NCI-H187 treated with DMSO at 0.1 percent for 48 hours (cell line): Measurements from ENCODE around the gene BTF3L4.
"Not testable (repeated sequence)": the region's sequence is repeated elsewhere in the genome, so short reads cannot be mapped to it uniquely, and the experiment has no call there.

ENCODE experiments used
- DNase-seq: peaks from one replicate; lab custom pipeline; 2025; lab: John Stamatoyannopoulos, UW

BTF3L4 gene

DNA sequence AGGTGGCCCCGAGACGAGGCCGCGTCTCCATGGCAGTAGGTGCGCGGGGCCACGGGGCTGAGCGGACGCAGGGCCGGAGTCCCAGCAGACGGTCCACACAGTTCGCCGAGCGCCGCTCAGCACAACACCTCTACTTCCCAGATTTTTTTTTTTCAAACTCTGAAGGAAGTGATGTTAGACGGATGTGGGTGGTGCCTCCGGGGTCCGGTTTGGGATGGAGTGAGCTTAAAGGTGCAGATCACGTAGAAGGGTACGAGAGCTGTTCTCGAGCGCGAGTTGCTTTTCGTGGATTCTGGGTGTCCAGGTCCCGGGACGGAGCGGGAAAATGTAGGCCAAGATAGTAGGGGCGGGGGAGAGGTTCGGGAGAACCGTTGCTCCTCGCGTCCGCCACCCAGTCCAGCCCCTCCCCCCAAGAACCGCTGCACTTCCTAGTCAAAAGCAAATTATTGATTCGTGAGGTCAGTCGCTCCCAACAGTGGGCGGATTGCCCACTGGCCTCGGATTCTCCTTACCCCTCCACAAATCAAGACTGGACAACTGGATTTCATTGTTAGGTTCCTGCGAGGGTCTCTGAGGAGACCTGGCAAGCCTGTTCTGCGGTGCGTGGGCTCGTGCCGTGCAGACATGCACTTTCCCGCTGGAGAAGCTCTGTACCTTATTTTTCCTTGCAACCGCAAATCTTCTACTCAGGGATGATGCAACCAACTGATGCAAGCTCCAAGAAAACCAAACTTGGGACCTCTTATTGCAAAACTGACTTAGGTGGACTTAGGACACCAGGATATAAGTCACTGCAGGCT is 829 bp upstream of the BTF3L4 start, which contains the start of gene TXNDC12:
Gene TXNDC12 (minus strand): TSS at position 126 of the 800 bp plus-strand sequence. CDS start 95 bp downstream, at position 31.
- DNase-seq, result peak; percentile 61

DNA sequence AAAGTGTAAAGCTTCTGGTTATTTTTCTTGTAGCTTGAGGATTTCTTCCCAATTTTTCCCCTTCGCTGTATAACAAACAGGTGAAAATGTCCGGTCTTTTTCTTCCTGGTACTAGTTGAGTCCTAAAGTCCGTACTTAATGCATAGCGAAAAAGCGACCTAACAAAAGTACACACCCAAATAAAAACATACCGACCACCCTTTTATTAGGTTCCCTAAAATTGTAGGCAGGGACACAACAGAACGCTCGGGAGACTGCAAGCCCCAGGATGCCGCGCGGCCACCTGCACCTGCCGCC is 281 bp upstream of the BTF3L4 start:
- no peak for DNase-seq

DNA sequence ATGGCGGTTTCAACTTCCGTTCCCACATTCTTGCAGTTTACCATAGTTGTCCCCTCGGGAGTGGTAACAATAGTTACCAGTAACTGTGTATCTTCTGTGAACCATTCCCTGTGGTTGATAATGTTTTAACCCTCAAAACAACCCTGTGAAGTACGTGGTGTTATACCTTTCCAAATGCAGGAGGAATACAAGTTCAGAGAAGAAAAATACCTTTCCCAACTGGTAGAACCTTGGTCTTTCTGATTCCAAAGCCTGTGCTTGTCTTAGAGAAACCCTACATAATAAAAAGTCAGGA is 789 bp downstream of the BTF3L4 start:
- no peak for DNase-seq

DNA sequence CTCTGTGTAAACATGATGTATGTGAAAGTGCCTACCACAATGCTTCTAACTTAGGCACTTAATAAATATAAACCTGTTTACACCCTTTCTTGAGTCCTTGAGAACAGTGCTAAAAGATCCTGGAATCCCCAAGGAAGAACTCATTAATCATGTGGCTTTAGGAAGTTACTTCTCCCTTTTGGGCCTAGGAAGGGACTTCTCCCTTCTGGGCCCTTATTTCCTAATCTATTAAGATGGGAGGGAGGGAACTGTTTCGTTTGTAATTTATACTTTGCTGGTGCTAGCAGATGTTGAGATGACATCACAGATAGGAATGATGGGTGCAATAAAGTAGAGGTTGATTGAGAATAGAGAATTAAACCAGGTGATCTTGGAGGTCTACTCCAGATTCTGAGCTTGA is 1.2 kb downstream of the BTF3L4 start:
- no peak for DNase-seq

DNA sequence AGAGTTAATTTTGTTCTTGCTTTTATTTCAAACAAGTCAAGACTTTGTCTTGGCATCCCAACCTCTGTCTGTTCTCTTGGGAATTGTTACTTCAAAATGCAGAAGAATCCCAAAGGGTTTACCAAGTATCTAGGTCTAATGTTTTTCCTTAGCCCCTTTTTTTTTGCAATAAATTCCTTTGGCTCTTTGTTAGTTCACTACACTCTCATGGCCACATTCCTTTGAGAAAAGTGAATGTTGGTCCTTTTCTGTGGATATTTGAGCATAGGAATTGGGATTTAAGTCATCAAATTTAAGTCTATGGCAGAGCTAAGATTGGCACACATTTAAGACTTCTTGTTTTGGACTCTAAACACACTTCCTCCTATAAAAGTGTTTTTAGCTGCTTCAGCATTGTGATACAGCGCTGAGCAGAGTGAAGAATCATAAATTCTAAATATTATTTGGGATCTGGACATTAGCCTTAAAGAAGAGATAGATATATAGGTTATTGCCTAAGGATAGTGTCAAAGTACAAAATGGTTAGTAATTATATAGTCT is 1.9 kb downstream of the BTF3L4 start:
- no peak for DNase-seq

DNA sequence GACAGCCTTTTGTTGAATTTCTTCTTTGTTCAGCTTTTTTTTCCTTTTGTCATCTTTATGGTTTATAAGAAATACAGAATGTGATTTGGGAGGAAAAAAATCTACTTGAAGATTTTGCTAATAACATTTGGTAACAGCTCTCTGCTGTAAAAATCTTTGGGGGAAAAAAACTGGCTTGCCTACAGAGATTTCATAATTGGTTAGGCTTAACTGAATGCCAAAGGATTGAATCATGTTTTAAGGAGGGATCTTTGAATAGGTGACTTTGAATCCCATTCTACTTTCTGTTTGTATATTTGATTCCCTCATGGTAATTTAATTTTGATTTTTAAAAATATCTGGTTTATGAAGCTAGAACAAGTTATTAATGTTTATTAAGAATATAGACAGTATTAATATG is 3.2 kb downstream of the BTF3L4 start:
- no peak for DNase-seq

DNA sequence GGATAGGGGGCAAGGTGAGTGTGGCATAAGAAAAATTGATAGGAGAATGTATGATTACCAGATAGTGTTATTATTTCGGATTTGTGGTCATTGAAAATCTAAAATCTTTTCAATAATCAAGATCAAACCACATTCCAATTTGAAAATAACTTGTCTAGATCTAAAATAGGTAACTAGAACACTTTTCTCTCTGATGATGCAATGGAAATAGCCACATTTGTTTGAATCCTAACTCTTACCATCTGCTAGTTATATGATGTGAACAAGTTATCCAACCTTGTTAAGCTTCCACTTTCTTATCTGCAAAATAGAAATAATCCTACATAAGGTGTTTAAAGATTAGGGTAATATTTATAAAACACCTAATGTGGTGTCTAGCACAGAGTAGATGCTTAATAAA is 3.8 kb downstream of the BTF3L4 start:
- no peak for DNase-seq

DNA sequence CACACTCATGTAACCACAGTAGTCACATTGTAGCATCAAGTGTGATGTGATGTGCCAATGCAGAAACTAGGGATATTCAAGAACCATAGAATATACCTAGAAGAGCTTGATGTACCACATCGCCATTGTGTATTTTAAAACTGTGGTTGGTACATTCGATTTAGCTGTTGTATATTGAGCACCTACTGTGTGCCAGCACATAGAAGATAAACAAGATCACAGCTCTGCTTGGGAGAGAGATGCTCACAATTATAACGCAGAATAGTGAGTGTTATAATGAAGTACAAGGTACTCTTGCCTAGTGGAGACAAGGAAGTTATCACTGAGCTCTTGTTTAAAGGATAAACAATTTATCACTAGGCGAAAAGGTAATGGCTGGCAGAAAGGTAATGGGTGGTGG is 4.7 kb downstream of the BTF3L4 start:
- no peak for DNase-seq

DNA sequence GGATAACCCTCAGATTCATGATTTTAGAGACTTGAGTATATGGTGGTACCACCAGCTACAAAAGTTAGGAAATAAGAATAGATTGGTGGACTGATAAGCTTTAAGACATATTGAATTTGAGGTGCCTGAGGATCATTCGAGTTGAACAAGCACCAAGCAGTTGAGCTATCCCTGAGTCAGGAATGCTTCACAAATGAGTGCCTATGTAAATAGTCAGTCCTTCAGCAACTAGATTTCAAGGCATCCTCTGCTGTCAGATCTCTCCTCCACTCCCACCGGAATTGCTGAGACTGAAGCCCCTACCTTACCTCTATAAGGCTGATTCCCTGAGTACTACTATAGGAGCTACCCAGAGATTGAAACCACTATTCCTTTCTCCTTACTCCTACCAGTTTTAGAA is 7.1 kb downstream of the BTF3L4 start:
- no peak for DNase-seq

DNA sequence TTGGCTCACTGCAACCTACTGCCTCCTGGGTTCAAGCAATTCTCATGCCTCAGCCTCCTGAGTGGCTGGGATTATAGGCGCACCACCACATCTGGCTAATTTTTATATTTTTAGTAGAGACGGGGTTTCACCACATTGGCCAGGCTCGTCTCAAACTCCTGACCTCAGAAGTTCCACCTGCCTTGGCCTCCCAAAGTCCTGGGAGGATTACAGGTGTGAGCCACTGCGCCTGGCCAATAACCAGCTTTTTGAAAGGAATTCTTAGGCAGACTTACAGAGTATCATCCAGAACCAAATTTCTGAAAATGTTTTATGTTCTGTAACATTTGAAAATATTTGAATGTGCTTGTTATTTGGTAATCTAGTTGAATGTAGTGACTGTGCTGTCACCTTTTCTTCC is 14.6 kb downstream of the BTF3L4 start:
- DNase-seq, result no peak

DNA sequence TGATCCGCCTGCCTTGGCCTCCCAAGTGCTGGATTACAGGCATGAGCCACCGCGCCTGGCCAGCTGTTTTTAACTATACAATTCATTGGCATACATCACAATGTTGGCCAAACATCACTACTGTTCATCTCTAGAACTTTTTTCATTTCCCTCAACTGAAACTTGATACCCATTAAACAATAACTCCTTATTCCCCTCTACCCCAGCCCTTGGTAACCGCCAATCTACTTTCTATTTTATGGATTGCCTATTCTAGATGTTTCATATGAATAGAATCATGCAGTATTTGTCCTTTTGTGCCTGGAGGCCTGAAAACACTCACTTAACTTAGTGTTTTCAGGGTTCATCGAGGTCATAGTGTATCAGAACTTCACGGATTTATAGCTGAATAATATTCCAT is 16.2 kb downstream of the BTF3L4 start:
- DNase-seq, result no peak

DNA sequence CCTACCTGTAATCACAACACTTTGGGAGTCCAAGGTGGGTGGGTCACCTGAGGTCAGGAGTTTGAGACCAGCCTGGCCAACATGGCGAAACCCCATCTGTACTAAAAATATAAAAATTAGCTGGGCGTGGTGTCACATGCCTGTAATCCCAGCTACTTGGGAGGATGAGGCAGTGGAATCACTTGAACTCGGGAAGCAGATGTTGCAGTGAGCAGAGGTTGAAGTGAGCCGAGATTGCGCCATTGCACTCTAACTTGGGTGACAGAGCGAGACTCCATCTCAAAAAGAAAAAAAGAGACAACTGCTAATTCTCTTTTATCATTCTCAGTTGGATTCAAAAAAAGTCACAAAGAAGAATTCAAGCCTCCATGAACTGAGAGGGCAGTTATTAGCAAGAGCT is 21.2 kb downstream of the BTF3L4 start:
- DNase-seq, result not testable (repeated sequence)

DNA sequence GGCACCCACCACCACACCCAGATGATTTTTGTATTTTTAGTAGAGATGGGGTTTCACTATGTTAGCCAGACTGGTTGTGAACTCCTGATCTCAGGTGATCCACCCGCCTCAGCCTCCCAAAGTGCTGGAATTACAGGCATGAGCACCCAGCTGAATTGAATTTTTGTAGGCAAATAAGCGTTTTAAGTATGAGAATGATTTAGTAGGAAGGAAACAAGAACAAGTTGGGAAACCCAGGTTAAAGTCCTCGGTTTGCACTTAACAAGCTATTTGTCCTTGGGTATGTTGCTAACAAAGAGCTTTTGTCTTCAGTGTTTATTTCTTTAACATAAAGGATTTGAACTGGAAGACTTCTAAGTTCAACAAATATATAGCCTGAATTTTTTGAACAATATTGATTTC is 23.9 kb downstream of the BTF3L4 start:
- DNase-seq, result no peak

DNA sequence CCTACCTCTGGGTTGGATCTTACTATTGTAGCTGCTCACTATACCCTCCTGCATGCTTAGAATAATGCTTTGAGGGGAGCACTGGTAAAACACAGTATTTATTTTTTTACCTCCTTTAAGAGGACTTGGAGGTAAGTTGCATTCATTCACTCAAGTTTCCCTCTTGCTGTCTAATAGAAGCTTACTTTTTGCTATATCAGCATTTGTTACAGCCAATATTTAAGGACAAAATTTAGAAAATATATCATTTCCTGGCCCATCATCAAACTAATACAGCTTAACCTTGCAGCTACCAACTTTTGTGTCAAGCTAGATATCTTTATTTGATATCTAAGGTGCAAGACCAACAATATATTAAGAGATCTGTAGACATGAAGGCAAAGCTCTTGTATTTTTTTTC is 31.8 kb downstream of the BTF3L4 start:
- not testable (repeated sequence) for DNase-seq

DNA sequence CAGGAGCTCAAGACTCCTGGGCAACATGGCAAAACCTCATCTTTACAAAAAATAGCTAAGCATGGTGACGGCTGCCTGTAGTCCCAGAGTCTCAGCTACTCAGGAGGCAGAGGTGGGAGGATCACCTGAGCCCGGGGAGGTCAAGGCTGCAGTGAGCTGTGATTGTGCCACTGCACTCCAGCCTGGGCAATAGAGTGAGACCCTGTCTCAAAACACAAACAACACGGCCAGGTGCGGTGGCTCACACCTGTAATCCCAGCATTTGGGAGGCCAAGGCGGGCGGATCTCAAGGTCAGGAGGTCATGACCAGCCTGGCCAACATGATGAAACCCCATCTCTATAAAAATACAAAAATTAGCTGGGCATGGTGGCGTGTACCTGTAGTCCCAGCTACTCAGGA is 38.2 kb downstream of the BTF3L4 start:
- not testable (repeated sequence) for DNase-seq

DNA sequence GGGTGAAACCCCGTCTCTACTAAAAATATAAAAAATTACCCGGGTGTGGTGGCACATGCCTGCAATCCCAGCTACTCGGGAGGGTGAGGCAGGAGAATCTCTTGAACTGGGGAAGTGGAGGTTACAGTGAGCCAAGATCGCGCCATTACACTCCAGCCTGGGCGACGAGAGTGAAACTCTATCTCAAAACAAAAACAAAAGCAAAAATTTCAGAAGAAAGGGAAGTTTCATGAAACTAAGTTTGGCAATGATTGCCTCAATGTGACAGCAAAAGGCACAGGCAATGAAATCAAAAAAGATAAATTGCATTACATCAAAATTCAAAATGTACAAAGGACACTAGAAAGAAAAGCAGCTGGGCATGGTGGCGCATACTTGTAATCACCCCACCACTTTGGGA is 40.1 kb downstream of the BTF3L4 start:
- no peak for DNase-seq

DNA sequence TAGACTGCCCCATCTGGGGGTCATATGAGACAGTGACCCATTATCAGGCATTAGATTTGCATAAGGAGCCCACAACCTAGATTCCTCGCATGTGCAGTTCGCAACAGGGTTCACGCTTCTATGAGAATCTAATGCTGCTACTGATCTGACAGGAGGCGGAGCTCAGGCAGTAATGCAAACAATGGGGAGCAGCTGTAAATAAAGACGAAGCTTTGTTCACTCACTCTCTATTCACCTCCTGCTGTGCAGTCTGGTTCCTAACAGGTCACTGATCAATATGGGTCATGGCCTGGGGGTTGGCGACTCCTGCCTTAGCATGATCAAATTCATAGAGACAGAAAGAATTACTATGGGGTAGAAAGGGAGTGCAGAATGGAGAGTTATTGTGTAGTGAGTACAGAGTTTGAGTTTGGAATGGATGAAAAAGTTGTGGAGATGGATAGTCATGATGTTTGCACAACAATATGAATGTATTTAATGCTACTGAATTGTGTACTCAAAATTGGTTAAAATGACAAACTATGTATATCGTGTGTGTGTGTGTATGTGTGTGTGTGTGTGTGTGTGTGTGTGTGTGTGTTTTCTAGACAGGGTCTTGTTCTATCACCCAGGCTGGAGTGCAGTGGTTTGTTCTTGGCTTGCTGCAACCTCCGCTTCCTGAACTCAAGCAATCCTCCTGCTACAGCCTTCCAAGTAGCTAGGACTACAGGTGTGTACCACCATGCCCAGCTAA is 42.2 kb downstream of the BTF3L4 start:
- no peak for DNase-seq

DNA sequence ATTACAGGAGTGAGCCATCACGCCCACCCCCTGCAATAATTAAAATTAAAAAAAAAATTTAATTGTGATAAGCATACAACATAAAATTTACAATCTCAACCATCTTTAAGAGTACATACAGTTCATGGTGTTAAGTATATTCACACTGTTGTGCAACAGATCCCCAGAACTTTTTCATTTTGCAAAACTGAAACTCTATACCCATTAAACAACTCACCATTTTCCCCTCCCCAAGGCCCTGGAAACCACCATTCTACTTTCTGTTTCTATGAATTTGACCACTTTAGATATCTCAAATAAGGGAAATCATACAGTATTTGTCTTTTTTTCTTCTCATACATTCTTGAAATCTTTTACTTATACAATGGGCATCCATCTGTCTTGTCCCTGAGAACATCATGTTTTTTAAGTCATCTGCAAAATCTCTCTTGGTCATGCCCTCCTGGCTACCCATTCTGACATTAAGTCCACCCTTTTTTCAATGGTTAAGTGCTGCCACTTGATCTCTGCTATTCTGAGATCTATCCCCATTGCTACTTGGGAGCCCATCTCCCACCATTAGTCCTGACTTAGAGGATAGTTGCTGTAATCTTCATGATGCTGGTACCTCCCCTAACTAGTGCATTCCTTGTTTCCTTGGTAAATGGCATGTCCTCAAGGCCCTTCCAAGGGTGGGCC is 46.4 kb downstream of the BTF3L4 start:
- no peak for DNase-seq

DNA sequence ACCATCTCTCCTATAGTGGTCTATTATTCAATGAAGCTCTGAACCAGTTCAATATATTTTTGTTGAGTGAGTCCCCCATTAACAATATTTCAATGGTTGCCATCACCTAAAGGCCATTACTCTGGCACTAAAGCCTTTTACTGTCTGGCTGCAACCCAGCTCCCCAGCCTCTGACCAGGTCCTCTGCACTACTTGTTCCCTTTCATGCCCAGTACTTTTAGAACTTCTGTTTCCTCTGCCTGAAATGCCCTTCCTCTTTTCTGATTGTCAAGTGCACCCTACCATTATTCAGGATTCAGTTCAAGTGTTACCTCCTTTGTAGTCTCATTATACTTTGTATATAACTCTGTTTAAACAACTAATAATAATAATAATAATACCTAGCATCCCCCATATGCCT is 55.4 kb downstream of the BTF3L4 start:
- DNase-seq, result no peak

DNA sequence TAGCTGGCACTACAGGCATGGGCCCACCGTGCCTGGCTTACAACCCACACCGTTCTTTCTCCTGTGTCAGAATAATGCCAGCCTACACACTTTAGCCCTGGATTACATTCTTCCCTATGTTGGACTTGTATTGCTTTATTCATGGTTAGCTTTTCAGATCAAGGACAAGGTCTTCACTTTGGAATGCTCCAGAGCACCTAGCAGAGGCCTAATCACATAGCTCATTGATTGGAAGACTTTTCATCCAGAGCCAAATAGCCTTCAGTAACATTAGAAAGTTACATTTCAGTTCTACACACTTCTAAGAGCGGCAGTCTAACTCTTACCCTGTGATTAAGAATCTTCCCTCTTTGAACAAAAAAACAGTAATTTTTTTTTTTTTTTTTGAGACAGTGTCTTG is 56.4 kb downstream of the BTF3L4 start:
- no peak for DNase-seq

DNA sequence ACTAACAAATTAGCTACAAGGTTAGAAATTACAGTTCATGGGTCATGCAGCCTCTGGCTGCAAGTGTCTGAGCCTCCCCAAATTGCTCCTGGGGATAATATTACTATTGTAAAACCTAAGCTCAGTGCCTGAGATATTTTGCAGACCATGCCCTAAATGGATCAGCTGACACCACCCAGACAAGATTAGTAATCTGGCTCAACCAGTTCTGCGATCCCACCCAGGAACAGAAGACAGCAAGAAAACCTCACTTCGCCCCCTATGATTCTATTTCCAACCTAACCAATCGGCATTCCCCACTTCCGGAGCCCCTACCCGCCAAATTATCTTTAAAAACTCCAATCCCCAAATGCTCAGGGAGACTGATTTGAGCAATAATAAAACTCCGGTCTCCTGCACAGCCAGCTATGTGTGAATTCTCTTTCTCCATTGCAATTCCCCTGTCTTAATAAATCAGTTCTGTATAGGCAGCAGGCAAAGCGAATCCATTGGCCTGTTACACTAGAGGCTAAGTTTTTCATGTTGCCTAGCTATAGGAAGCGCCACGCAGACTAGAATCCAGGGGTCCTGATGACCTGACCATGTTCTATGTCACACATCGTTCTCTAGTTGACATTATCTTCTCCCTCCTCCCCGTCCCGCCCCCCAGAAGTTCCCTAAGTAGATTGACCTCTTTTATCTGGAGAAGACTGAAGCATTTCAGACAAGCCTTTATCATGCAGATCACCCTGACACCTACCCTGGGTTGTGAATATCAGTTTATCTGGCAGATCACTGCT is 63.4 kb downstream of the BTF3L4 start:
- no peak for DNase-seq

DNA sequence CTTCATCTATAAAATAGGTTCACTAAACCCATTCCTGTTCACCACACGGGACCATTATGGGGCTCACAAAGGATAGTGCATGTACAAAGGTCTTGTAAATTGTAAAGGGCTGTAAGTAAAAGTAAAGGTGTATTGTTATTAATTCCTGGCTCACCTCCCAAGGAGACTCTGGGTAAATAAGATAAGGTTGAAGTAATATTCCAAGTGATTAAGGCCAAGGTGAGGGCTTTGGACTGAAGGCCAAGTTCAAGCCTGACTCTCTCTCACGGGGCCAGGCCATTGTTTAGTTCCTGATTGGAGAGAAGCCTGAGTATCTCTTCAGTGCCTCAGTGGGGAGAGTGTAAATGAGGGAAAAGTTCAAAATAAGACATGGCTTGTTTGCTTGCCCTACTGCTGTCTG is 66.3 kb downstream of the BTF3L4 start:
- no peak for DNase-seq
